ENCODE results near the gene RCAN1.
"Not testable (repeated sequence)": the region's sequence is repeated elsewhere in the genome, so short reads cannot be mapped to it uniquely, and the experiment has no call there.

DNA sequence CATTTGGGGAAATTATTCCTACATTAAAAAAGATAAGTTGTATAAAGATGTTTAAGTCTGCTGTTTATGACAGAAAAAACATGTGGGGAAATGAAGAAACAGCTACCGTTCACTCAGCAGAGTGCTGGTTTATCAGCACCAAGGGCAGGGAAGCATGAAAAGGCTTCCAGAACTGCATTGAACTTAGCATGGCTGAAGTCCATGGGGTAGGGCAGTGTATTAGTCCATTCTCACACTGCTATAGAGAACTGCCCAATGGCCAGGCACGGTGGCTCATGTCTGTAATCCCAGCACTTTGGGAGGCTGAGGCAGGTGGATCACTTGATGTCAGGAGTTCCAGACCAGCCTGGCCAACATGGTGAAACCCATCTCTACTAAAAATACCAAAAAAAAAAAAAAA is 51.5 kb downstream of the RCAN1 start:
- TF ChIP-seq REST (IDR thresholded peaks at IDR 0.05; ENCODE audit: insufficient read depth in 1 of 2, low read depth in 2 of 2, low read length in 1 of 2); CTCF (IDR thresholded peaks at IDR 0.05); POLR2AphosphoS5 (IDR thresholded peaks at IDR 0.05; ENCODE audit: low read depth, low read length); TCF7L2 (IDR thresholded peaks at IDR 0.05; ENCODE audit: low read depth, low read length); SIN3A (IDR thresholded peaks at IDR 0.05; ENCODE audit: borderline replicate concordance, insufficient read depth, low read depth, low read length): not testable (repeated sequence)
